ENCODE data around the gene VCX2. TPM values are rescaled to one million over a fixed set of nuclear protein-coding genes. Genes with fewer than 3 reads are reported as not detected.

The VCX2 gene
- total and polyA plus RNA-seq, 2 of the 4 experiments (the other 2 are of a cell fraction), result not detected

GRCh38 chrX:8141896-8142295, 29.2 kb downstream of the VCX2 start:
- in situ Hi-C loops (cut with MboI; ENCODE audit: low sequenced_read_pairs) (no loop called here), intact Hi-C loops (cut with micrococcal nuclease) (no loop called here), dilution Hi-C loops (cut with HindIII; ENCODE audit: low sequenced_read_pairs, unreplicated experiment) (no loop called here)
- H3K27ac ChIP-seq (ENCODE audit: insufficient read depth, low read length), result no peak overlapping the region
- no peak overlapping the region for H2AK9ac ChIP-seq (replicated peaks; ENCODE audit: low read depth, low read length, poor library complexity)
- H2AFZ ChIP-seq (replicated peaks; ENCODE audit: low read length, poor library complexity), result no peak overlapping the region
- no peaks in the 10 kb centered on the region for H3K9me1 ChIP-seq (ENCODE audit: insufficient read depth, low read length)
- no peaks in the 10 kb centered on the region for H3K36me3 ChIP-seq (ENCODE audit: control insufficient read depth, insufficient read depth, low read length)
- H3K4ac ChIP-seq (ENCODE audit: low read depth, low read length), result no peak overlapping the region
- H3K9me3 ChIP-seq (ENCODE audit: control insufficient read depth, insufficient read depth, low read length), result peaks cover 7% of the 10 kb centered on the region
- no peaks in the 10 kb centered on the region for H3K79me1 ChIP-seq (ENCODE audit: low read depth in 1 of 2, low read length in 2 of 2)
- no peak overlapping the region for H4K91ac ChIP-seq (ENCODE audit: insufficient read depth, low read depth, low read length)
- H3K18ac ChIP-seq (ENCODE audit: low read depth, low read length), result no peak overlapping the region
- H3K9ac ChIP-seq (ENCODE audit: low read depth, low read length), result no peak overlapping the region
- ChIA-PET CTCF (no interaction called here), POLR2A (ENCODE audit: unreplicated experiment) (no interaction called here)
- no peak overlapping the region for H2BK20ac ChIP-seq (ENCODE audit: low read depth, low read length)
- ATAC-seq (ENCODE audit: low read depth) (no peak), DNase-seq (no peak)
- no peak overlapping the region for H4K5ac ChIP-seq (ENCODE audit: low read depth, low read length)
- H3K23ac ChIP-seq (ENCODE audit: low read depth, low read length), result no peak overlapping the region
- H2BK5ac ChIP-seq (ENCODE audit: low read depth, low read length, poor library complexity, severe bottlenecking), result no peak overlapping the region
- no peaks in the 10 kb centered on the region for H4K20me1 ChIP-seq (ENCODE audit: insufficient read depth, low read length)
- no peak overlapping the region for H2BK15ac ChIP-seq (ENCODE audit: low read depth, low read length)
- H3K4me3 ChIP-seq (ENCODE audit: insufficient read depth, low read depth, low read length), result no peak overlapping the region
- no TSS peak for BruUV-seq (replicated peaks)
- H2BK120ac ChIP-seq (ENCODE audit: low read depth, low read length), result no peak overlapping the region
- no peak overlapping the region for H3K56ac ChIP-seq (ENCODE audit: extremely low read depth, insufficient read depth, low read length)
- H4K8ac ChIP-seq (ENCODE audit: low read depth in 2 of 2, low read length in 2 of 2), result no peak overlapping the region
- H3K14ac ChIP-seq (replicated peaks; ENCODE audit: low read depth, low read length), result no peak overlapping the region
- no peaks in the 10 kb centered on the region for H3K4me1 ChIP-seq (ENCODE audit: control insufficient read depth, insufficient read depth, low read length)
- TF ChIP-seq MXI1 (IDR thresholded peaks at IDR 0.05; ENCODE audit: borderline replicate concordance, low read depth, low read length), result no peak
- no peak for TF ChIP-seq FOS (IDR thresholded peaks at IDR 0.05; ENCODE audit: low read depth, low read length)
- H2AK5ac ChIP-seq (ENCODE audit: low read depth, low read length), result no peak overlapping the region
- no CpG with 5 or more reads among the region's 3 CpGs for WGBS, 2 experiments (ENCODE audit: extremely low coverage in 2 of 2, insufficient read length in 1 of 2)
- H3K4me2 ChIP-seq (ENCODE audit: low read depth, low read length), result no peak overlapping the region
- no peaks in the 10 kb centered on the region for H3K27me3 ChIP-seq (ENCODE audit: control insufficient read depth, insufficient read depth, low read length)

Measured in IMR-90 (cell line).